Measurements from ENCODE around the gene CEP112.
"Not testable (repeated sequence)": the region's sequence is repeated elsewhere in the genome, so short reads cannot be mapped to it uniquely, and the experiment has no call there.

The CEP112 gene

GRCh38 chr17:66091445-66092080 is 100.4 kb downstream of the CEP112 start:
- in situ Hi-C loops (cut with MboI; ENCODE audit: low pct_unique_long_range_greater_than_20kb, low sequenced_read_pairs, unreplicated experiment): no loop called here
- no peak for TF ChIP-seq CTCF (IDR thresholded peaks at IDR 0.05; ENCODE audit: extremely low read depth, insufficient read depth, missing control alignments)

GRCh38 chr17:66089764-66090163 is 102.2 kb downstream of the CEP112 start:
- no peak for TF ChIP-seq CTCF (IDR thresholded peaks at IDR 0.05; ENCODE audit: extremely low read depth, insufficient read depth, missing control alignments)
- in situ Hi-C loops (cut with MboI; ENCODE audit: low pct_unique_long_range_greater_than_20kb, low sequenced_read_pairs, unreplicated experiment): no loop called here
- no peak for DNase-seq (ENCODE audit: low spot score)

More at GRCh38 chr17:66091445-66092080, 100.4 kb downstream of the CEP112 start:
- DNase-seq (ENCODE audit: low spot score): no peak

GRCh38 chr17:66088173-66088572 is 103.8 kb downstream of the CEP112 start:
- TF ChIP-seq CTCF (IDR thresholded peaks at IDR 0.05; ENCODE audit: extremely low read depth, insufficient read depth, missing control alignments): no peak
- in situ Hi-C loops (cut with MboI; ENCODE audit: low pct_unique_long_range_greater_than_20kb, low sequenced_read_pairs, unreplicated experiment): no loop called here
- DNase-seq (ENCODE audit: low spot score): no peak

GRCh38 chr17:66087073-66087472 is 104.9 kb downstream of the CEP112 start:
- in situ Hi-C loops (cut with MboI; ENCODE audit: low pct_unique_long_range_greater_than_20kb, low sequenced_read_pairs, unreplicated experiment): no loop called here
- DNase-seq (ENCODE audit: low spot score): no peak
- no peak for TF ChIP-seq CTCF (IDR thresholded peaks at IDR 0.05; ENCODE audit: extremely low read depth, insufficient read depth, missing control alignments)

DNA sequence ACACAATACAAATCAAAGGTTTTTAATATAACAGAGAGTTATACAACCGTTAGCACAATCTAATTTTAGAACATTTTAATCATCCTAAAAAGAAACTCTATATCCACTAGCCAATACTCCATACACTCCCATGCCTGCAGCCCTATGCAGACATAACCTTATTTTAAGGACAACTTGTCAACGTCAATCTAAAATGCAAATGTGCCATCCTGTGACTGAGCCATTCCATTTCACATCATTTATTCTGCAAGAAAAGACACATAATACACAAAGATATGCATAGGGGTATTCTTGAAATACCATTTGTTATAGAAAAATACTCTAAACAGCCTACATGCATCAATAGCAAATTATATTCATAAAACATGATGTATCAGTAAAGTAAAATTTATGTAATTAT is 106.7 kb downstream of the CEP112 start:
- no peak for DNase-seq (ENCODE audit: low spot score)
- no peak for TF ChIP-seq CTCF (IDR thresholded peaks at IDR 0.05; ENCODE audit: extremely low read depth, insufficient read depth, missing control alignments)
- in situ Hi-C loops (cut with MboI; ENCODE audit: low pct_unique_long_range_greater_than_20kb, low sequenced_read_pairs, unreplicated experiment): no loop called here

DNA sequence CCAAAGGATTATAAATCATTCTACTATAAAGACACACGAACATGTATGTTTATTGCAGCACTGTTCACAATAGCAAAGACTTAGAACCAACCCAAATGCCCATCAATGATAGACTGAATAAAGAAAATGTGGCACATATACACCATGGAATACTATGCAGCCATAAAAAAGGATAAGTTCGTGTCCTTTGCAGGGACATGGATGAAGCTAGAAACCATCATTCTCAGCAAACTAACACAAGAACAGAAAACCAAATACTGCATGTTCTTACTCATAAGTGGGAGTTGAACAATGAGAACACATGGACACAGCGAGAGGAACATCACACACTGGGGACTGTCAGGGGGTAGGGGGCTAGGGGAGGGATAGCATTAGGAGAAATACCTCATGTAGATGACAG is 111.3 kb downstream of the CEP112 start:
- DNase-seq (ENCODE audit: low spot score); in situ Hi-C loops (cut with MboI; ENCODE audit: low pct_unique_long_range_greater_than_20kb, low sequenced_read_pairs, unreplicated experiment): not testable (repeated sequence)

DNA sequence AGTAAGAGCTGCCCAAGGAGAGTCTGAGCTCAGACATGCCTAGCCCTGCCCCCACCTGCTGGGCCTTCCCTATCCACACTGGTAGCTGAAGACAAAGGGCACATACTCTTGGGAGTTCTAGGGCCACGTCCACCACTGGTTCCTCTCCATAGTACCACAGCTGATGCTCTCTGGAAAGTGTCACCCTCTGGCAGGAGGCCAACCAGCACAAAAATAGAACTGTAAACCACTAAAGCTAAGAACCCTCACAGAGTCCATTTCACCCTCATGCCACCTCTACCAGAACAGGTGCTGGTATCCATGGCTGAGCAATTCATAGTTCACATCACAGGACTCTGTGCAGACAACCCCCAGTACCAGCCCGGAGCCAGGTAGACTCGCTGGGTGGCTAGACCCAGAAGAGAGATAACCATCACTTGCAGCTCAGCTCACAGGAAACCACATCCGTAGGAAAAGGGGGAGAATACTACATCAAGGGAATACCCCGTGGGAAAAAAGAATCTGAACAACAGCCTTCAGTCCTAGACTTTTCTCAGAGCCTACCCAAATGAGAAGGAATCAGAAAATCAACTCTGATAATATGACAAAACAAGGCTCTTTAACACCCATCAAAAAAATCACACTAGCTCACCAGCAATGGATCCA is 115.3 kb downstream of the CEP112 start:
- no peak for TF ChIP-seq CTCF (IDR thresholded peaks at IDR 0.05; ENCODE audit: extremely low read depth, insufficient read depth, missing control alignments)
- in situ Hi-C loops (cut with MboI; ENCODE audit: low pct_unique_long_range_greater_than_20kb, low sequenced_read_pairs, unreplicated experiment): no loop called here
- DNase-seq (ENCODE audit: low spot score): no peak

Data from GM13977 (cell line).